Stimulated activated CD4-positive, alpha-beta T cell treated with anti-CD3 and anti-CD28 coated beads, Interleukin-12 subunit alpha, Interleukin-12 subunit beta, amount 100 ng/mL, for 24 hours (primary cell): ENCODE results near the gene ARMC2.
A peak's percentile ranks its signal among the peaks of the same experiment; 100 is the strongest.
"Not testable (repeated sequence)": the region's sequence is repeated elsewhere in the genome, so short reads cannot be mapped to it uniquely, and the experiment has no call there.

Experiments used
- DNase-seq, 2 experiments: peaks; one replicate each; pipeline ENCODE4 v3.0.0-alpha.2; 2020; ENCODE audit warnings: low read depth in 2 of 2

ARMC2 gene, protein sequence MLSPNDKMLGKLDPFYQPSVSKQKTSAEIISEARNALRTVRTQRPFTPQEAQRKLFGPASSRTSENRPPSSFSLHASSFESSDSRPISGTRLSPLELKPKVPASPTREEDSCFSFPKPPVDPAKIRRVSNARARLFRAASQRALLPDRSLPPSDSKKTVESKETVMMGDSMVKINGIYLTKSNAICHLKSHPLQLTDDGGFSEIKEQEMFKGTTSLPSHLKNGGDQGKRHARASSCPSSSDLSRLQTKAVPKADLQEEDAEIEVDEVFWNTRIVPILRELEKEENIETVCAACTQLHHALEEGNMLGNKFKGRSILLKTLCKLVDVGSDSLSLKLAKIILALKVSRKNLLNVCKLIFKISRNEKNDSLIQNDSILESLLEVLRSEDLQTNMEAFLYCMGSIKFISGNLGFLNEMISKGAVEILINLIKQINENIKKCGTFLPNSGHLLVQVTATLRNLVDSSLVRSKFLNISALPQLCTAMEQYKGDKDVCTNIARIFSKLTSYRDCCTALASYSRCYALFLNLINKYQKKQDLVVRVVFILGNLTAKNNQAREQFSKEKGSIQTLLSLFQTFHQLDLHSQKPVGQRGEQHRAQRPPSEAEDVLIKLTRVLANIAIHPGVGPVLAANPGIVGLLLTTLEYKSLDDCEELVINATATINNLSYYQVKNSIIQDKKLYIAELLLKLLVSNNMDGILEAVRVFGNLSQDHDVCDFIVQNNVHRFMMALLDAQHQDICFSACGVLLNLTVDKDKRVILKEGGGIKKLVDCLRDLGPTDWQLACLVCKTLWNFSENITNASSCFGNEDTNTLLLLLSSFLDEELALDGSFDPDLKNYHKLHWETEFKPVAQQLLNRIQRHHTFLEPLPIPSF

DNA sequence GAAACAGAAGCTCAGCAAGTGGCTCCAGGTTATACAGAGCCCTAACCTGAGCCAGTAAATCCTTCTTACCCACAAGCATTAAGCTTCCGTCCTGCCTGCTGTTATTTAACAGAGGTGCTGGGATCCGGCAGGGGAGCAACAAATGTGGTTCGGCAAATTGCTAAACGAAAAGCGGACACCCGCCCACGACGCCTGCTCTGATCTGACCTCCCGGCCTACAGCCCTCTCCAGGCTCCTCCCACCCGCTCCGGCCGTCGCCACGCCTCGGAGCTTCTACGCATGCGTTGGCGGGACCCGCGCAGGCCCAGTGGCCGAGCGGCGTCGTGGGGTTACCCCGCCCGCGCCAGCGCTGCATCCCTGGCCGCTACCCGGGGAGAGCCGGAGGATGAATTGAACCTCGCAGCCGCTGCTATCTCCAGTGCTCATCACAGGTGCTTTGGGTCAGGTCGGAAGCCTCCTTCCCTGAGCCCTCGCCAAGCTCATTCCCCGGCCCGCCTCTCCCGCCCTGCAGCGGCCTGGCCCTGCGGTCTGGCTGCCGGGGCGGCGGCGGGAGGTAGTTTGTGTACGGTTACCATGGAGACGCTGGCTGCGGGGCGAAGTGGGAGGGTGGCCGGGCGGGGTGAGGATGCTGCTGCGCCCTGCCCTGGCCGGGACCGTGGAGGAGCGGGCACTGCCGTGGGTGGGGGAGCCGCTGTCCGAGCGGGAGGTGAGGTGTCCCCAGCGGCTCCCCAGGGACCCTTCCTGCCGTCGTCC lies at the start of gene ARMC2:
ARMC2 (plus strand) TSS at position 307 of the 753 bp plus-strand sequence. CDS start 5,846 bp downstream, outside the sequence.
- DNase-seq, result peak; percentile 75 to 82

DNA sequence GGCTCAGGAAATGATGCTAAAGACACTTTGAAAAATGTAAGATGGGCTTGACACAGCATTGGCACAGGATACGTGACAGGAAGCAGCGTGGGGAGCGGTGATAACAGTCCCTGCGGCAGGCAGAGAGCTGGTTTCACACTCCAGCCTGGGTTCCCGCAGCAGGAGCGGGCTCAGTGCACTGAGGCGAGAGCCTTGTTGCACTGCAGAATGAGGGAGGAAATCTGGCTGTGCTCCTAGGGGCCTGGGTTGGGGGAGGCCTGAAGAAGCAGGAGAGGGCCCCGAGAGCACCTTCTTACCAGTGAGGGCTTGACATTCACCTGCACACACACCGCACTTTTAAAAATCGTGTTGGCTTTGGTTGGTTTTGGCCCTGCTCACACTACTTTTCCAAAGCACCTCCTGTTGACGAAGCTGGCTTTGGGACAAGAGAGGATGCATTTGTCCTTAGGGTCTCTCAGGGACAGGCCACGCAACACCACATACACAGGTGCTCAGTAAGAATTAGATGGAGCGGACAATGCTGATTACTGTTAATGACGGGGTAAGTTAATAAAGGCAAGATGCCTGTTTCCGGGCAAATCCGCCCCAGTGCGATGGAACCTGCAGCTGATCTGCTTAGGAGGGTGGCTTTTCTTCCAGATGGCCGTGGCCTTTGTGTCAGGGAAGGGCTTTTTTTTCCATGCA lies 49.4 kb upstream of the ARMC2 start:
- peak; percentile 28 to 29 for DNase-seq

GRCh38 chr6:108799354-108799717 lies 48.9 kb upstream of the ARMC2 start:
- no peak for DNase-seq

GRCh38 chr6:108799791-108800190 lies 48.4 kb upstream of the ARMC2 start:
- no peak for DNase-seq

DNA sequence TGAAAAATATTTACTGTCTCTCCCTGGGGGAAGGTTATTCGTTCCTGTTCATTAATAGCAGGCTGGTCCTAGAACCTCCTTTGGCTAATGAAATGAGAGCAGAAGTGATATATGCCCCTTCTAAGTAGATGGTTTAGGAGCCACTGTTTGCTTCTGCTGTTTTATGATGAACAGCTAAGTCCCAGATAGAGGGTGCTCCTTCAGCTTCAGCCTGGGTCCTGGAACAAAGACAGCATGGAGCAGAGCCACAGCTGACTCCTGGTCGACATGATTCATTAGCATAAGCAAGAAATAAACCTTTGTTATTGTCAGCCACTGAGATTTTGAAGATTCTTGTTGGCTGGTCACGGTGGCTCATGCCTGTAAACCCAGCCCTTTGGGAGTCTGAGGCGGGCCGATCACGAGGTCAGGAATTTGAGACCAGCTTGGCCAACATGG lies 47.8 kb upstream of the ARMC2 start:
- no peak for DNase-seq

DNA sequence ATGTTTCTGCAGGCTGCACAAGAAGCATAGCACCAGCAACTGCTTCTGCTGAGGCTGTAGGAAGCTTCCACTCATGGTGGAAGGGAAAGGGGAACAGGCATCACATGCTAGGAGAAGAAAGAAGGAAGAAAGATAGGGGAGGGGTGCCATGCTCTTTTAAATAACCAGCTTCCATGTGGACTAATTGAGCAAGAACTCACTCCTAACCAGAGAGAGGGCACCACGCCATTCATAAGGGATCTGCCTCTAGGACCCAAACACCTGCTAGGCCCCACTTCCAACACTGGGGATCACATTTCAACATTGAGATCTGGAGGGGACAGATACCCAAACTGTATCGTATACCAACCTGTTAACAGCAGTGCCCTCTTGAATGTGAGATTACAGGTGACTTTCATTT lies 46.9 kb upstream of the ARMC2 start:
- DNase-seq, result no peak

DNA sequence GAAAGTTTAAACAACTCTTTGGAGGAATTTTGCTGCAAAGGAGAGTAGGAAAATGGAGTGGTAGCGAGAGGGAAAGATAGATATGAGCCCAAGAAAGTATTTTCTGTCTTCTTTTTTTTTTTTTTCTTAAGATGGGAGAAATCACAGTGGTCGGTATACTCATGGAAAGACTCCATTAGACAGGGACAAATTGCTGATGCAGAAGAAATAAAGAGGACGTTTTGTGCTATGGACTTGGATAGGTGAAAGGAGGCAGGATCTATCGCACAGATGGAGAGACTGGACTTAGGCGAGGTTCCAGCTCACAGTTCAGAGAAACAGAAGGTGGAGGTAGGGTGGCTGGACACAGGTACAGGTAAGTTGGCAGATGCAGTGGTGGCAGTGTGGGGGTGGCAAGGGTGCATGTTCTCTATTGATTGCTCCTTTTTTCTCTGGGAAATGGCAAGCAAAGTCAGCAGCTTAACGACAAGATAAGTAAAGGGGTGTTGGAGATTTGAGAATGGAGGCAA lies 44.2 kb upstream of the ARMC2 start:
- no peak for DNase-seq

DNA sequence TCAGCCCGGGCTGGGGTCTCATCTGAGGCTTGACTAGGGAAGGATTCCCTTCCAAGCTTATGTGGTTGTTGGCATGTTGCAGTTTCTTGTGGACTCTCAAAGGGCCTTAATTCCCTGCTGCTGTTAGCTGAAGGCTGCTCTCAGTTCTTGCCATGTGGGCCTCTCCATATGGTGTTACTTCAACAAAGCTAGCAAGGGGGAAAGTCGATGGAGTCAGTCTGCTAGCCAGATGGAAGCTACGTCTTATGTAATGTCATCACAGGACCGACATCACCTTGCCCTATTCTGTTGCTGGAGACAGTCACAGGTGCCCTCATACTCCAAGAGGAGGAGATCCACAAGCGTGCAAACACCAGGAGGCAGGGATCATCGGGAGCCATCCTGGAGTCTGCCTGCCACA lies 43.3 kb upstream of the ARMC2 start:
- DNase-seq, result no peak

DNA sequence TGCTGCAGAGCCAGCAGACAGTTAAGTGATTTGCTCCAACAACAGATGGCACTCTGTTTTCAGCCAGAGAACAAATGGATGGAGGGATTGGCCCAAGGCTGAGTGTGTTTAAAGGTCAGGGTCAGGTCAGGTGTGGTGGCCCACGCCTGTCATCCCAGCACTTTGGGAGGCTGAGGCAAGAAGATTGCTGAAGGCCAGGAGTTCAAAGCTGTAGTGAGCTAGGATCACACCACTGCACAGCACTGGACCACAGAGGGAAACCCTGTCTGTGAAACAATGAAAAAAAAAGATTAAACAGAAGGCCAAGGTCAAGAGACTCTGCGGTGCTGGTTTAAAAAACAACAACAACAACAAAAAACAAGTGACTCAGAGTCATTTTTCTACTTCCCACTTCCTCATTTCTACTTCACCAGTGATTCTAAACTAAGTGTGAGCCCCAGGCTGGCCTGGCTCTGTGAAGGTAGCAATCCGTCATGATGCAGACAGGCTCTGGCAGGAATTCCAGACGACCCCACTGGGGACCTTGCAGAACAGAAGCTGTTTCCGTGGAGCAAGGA lies 42.5 kb upstream of the ARMC2 start:
- no peak for DNase-seq

GRCh38 chr6:108806171-108806570 lies 42.1 kb upstream of the ARMC2 start:
- no peak for DNase-seq

- DNase-seq, result no peak
These were observed 41.6 kb upstream of the ARMC2 start for GRCh38 chr6:108806665-108807064.

GRCh38 chr6:108807928-108808327 lies 40.3 kb upstream of the ARMC2 start:
- DNase-seq, result no peak

DNA sequence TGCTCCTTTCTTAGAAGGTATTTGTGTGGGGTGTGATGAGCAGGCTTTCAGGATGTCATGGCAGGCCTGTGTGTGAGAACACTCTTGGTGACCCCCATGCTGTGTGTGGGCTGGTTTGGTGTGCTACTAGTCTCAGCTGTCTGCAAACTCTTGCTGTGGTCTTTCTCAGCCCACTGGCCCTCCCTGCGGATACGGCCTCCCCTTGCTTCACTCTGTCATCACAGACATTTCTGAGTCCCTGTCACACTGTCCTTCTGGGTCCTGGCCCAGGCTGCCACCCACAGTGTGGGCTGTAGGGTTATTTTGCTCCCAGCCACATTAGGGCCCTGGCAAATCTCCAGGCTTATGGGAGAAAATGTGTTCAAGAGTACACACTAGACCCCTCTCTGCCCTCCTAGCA lies 39.0 kb upstream of the ARMC2 start:
- no peak for DNase-seq

- DNase-seq, result no peak
These were observed 38.1 kb upstream of the ARMC2 start for GRCh38 chr6:108810057-108810643.

- no peak for DNase-seq
These were observed 36.7 kb upstream of the ARMC2 start for GRCh38 chr6:108811490-108811889.

GRCh38 chr6:108813218-108813617 lies 35.0 kb upstream of the ARMC2 start:
- not testable (repeated sequence) for DNase-seq

DNA sequence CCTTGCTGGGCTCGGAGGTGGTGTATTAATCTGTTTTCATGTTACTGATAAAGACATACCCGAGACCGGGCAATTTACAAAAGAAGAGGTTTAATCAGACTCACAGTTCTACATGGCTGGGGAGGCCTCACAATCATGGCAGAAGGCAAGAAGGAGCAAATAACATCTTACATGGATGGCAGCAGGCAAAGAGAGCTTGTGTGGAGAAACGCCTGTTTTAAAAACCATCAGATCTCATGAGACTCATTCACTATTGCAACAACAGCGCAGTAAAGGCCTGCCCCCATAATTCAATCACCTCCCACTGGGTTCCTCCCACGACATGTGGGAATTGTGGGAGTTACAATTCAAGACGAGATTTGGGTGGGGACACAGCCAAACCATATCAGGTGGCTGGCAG lies 30.9 kb upstream of the ARMC2 start:
- DNase-seq, result not testable (repeated sequence)

GRCh38 chr6:108820006-108820405 lies 28.2 kb upstream of the ARMC2 start:
- DNase-seq, result no peak

GRCh38 chr6:108822401-108822800 lies 25.8 kb upstream of the ARMC2 start:
- DNase-seq, result no peak

- DNase-seq, result no peak
These were observed 22.9 kb upstream of the ARMC2 start for GRCh38 chr6:108825326-108825725.

GRCh38 chr6:108831104-108831503 lies 17.1 kb upstream of the ARMC2 start:
- DNase-seq, result no peak
